ENCODE measurements around the gene SHC2.

Gene SHC2

DNA sequence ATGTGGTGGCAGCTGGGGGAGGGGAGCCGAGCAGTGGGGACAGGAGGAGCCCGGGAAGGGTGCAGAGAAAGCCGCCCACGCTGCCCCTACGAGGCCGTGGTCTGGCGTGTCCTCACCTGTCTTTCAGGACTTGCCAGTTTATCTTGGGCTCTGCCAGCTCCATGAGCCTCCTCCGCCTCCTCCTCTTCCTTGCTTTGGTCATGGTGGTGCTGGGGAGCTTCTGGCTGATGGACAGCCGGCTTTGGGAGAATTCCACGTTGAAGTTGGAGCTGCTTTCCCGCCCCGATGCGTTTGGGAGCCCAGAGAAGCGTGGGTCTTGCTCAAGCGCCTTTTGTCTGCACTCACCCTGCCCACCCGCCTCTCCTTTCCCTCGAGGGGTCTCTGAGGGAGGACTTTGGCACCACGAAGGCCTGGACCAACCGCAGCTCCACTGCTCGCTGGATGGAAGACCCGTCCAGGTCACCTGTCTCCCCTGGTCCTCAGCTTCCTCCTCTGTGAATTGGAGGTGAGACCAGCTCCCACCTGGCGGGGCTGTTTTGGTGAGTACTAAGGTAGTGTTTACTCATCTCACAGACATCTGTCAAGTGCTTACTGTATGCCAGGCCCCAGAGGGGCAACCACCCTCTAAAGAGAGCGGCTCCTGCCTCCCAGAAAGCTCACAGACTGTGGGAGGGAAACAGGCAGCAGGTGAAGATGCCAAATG, 86.5 kb downstream of the SHC2 start:
- no peak overlapping the region for H3K4me3 ChIP-seq (ENCODE audit: low read depth, low read length)
- no peak for TF ChIP-seq CTCF (IDR thresholded peaks at IDR 0.05; ENCODE audit: low read depth, low read length, missing control alignments)
- DNase-seq (ENCODE audit: low read depth): no peak

DNA sequence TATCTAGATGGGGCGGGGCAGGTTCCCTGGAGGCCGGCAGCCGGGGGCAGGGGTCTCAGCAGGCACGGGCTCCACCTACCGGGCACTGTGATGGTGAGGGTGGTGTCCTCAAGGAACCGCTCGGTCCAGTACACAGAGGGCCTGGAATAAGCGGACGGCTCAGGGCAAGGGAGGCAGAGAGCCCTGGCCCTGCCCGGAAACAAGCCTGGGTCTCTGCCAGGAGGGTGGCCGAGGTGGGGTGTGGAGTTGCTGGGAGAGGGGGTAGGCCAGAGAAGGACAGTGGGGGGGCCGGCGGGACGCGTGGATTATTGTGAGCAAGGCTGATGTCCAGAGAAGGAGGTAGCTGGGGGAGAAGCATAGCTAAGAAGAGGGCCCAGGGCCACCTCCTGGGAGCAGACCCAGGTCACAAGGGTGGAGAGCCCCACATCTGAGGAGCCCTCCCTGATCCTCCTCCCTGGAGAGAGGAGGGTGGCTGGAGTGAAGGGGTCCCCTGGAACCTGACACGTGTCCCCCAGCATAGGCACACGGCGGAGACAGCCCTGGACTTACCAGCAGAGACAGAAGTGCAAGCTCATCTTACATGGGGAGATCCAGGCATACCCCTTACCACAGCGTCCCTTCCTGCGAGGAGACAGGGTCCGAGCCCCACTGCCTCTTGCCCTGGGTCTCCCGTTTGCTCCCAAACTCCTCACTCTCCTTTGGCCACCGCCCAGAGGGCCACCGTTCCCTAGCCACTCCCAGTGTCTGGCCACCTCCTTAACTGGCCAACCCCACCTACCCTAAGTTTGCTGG, 87.2 kb downstream of the SHC2 start:
- DNase-seq (ENCODE audit: low read depth): no peak
- no peak for TF ChIP-seq CTCF (IDR thresholded peaks at IDR 0.05; ENCODE audit: low read depth, low read length, missing control alignments)
- no peak overlapping the region for H3K4me3 ChIP-seq (ENCODE audit: low read depth, low read length)

DNA sequence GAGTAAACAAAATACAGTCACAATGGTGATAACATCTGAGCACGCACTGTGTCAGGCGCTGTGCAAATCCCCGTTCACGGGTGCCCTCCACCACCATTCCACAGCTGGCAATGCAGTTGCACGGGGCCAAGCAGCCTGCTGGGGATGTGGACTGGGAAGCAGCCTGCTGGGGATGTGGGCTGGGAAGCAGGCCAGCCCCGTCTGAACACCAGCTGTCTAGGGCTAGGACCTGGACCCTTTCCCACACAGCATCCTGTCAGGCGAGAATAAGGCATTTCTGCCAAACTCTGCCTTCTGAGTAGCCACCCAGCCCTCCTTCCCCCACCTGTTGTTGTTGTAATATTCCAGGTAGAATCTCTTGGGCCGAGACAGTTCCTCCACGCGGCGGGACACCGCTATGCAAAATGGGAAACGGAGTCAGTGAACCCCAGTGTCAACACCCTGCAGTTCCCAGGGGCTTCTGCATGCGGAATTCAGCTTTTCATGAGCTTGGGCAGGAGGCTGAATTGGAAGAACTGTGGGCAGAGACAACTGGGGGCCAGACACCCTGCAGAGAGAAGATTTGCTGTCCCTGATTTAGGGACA, 88.4 kb downstream of the SHC2 start:
- TF ChIP-seq CTCF (IDR thresholded peaks at IDR 0.05; ENCODE audit: low read depth, low read length, missing control alignments): no peak
- H3K4me3 ChIP-seq (ENCODE audit: low read depth, low read length): no peak overlapping the region
- DNase-seq (ENCODE audit: low read depth): no peak

- no peak overlapping the region for H3K4me3 ChIP-seq (ENCODE audit: low read depth, low read length)
- TF ChIP-seq CTCF (IDR thresholded peaks at IDR 0.05; ENCODE audit: low read depth, low read length, missing control alignments): no peak
- DNase-seq (ENCODE audit: low read depth): no peak
These were observed 89.2 kb downstream of the SHC2 start for GRCh38 chr19:371501-372168.

- TF ChIP-seq CTCF (IDR thresholded peaks at IDR 0.05; ENCODE audit: low read depth, low read length, missing control alignments): no peak
- no peak overlapping the region for H3K4me3 ChIP-seq (ENCODE audit: low read depth, low read length)
- no peak for DNase-seq (ENCODE audit: low read depth)
These were observed 90.0 kb downstream of the SHC2 start for GRCh38 chr19:370641-371330.

DNA sequence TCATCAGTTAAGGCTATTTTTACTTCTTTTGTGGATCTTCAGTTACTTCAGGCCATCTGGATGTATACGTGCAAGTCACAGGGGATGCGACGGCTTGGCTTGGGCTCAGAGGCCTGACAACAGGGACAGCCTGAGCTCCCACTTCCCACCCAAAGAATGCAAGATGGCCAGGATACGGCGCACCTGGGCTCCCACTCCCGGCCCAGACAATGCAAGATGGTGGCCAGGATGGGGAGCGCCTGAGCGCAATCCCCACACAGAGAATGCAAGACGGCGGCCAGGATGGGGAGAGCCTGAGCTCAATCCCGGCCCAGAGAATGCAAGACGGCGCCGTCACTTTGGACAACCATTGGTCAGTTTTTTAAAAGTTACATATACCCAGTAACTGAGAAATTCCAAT, 91.0 kb downstream of the SHC2 start:
- no peak overlapping the region for H3K4me3 ChIP-seq (ENCODE audit: low read depth, low read length)
- no peak for TF ChIP-seq CTCF (IDR thresholded peaks at IDR 0.05; ENCODE audit: low read depth, low read length, missing control alignments)
- DNase-seq (ENCODE audit: low read depth): no peak
